HG03135 (cell line): Measurements from ENCODE around the gene OR7A10.
"Not testable (repeated sequence)": the region's sequence is repeated elsewhere in the genome, so short reads cannot be mapped to it uniquely, and the experiment has no call there.

ENCODE experiments used
- ATAC-seq: cut with Tn5 transposase; IDR thresholded peaks from one replicate; pipeline ENCODE4 v1.9.1; 2021; ENCODE audit warnings: mild to moderate bottlenecking, moderate library complexity; ENCODE audit not compliant: unreplicated experiment

Gene OR7A10

GRCh38 chr19:14796021-14796420 is 52.7 kb downstream of the OR7A10 start:
- ATAC-seq = no peak

- ATAC-seq = no peak
Observed at GRCh38 chr19:14795078-14795721, 53.5 kb downstream of the OR7A10 start.

- not testable (repeated sequence) for ATAC-seq
Observed at GRCh38 chr19:14792250-14792649, 56.5 kb downstream of the OR7A10 start.
